ENCODE measurements around the gene TMEM250.
"Not testable (repeated sequence)": the region's sequence is repeated elsewhere in the genome, so short reads cannot be mapped to it uniquely, and the experiment has no call there.

Gene TMEM250

DNA sequence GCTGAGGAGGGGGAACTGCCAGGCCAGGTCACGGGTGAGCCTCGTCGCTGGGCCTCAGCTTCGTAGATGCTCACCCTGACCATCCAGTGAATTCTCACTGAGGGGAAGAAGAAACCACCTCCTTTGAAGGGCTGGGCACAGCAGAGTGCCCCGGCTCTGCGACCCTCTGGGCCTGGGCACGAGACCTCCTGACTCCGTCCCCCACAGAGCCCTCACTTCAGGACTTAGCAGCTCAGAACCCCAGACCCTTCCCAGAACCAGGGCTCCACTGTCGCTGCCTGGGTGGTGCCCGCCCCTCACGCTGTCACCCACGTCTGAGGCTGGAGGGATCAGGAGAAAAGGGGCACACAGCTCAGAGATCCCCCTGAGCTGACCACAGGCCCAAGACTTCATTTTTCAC, 34.3 kb upstream of the TMEM250 start:
- no peak overlapping the region for H3K4me3 ChIP-seq (ENCODE audit: low read depth, low read length)
- no peak for DNase-seq (ENCODE audit: low read depth)
- TF ChIP-seq POLR2A (IDR thresholded peaks at IDR 0.05; ENCODE audit: extremely low read depth, insufficient read length) (no peak), MYC (IDR thresholded peaks at IDR 0.05; ENCODE audit: low read depth, low read length) (no peak)
- TF ChIP-seq, protein P1, sequence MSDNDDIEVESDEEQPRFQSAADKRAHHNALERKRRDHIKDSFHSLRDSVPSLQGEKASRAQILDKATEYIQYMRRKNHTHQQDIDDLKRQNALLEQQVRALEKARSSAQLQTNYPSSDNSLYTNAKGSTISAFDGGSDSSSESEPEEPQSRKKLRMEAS (IDR thresholded peaks at IDR 0.05; ENCODE audit: low read depth, low read length): no peak
- TF ChIP-seq, protein P2, sequence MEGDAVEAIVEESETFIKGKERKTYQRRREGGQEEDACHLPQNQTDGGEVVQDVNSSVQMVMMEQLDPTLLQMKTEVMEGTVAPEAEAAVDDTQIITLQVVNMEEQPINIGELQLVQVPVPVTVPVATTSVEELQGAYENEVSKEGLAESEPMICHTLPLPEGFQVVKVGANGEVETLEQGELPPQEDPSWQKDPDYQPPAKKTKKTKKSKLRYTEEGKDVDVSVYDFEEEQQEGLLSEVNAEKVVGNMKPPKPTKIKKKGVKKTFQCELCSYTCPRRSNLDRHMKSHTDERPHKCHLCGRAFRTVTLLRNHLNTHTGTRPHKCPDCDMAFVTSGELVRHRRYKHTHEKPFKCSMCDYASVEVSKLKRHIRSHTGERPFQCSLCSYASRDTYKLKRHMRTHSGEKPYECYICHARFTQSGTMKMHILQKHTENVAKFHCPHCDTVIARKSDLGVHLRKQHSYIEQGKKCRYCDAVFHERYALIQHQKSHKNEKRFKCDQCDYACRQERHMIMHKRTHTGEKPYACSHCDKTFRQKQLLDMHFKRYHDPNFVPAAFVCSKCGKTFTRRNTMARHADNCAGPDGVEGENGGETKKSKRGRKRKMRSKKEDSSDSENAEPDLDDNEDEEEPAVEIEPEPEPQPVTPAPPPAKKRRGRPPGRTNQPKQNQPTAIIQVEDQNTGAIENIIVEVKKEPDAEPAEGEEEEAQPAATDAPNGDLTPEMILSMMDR (IDR thresholded peaks at IDR 0.05; ENCODE audit: low read depth, low read length): no peak

DNA sequence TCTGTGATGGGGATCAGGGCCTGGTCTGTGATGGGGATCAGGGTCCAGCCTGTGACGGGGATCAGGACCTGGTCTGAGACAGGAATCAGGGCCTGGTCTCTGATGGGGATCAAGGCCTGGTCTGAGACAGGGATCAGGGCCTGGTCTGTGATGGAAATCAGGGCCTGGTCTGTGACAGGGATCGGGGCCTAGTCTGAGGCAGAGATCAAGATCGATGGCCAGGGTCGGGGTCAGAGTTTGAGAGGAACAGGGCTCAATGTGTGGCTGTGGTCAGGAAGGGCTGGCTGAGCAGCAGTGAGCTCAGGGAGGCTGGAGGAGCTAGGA, 33.8 kb upstream of the TMEM250 start:
- H3K4me3 ChIP-seq (ENCODE audit: low read depth, low read length): no peak overlapping the region
- TF ChIP-seq, protein P1 (IDR thresholded peaks at IDR 0.05; ENCODE audit: low read depth, low read length): no peak
- TF ChIP-seq MYC (IDR thresholded peaks at IDR 0.05; ENCODE audit: low read depth, low read length) (no peak), POLR2A (IDR thresholded peaks at IDR 0.05; ENCODE audit: extremely low read depth, insufficient read length) (no peak)
- TF ChIP-seq, protein P2 (IDR thresholded peaks at IDR 0.05; ENCODE audit: low read depth, low read length): no peak
- no peak for DNase-seq (ENCODE audit: low read depth)

DNA sequence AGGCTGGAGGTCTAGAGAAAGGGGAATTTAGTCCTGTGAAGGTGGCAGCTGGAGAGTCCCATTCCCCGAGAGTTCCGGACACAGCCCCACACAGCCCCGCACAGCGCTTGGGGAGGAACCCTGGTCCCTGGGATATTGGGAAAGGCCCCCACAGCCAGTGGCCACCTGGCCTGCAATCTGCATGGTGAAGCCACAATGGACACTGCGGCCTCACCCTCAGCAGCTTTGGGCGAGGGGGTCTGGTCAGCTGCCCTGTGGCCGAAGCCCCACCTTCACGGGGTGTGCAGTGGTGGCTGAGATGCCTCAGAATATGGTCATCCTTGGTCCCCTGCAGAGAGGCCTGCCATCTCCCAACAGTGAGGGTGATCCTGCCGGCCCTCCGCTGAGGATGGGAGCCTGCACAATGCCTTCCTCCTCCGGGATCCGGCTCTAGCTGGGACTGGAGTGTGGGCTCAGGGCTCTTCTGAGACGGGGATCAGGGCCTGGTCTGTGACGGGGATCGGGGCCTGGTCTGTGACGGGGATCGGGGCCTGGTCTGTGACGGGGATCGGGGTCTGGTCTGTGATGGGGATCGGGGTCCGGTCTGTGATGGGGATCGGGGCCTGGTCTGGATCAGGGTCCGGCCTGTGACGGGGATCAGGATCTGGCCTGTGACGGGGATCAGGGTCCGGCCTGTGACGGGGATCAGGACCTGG, 33.3 kb upstream of the TMEM250 start:
- TF ChIP-seq, protein P1 (IDR thresholded peaks at IDR 0.05; ENCODE audit: low read depth, low read length): no peak
- TF ChIP-seq POLR2A (IDR thresholded peaks at IDR 0.05; ENCODE audit: extremely low read depth, insufficient read length) (no peak), MYC (IDR thresholded peaks at IDR 0.05; ENCODE audit: low read depth, low read length) (no peak)
- TF ChIP-seq, protein P2 (IDR thresholded peaks at IDR 0.05; ENCODE audit: low read depth, low read length): no peak
- H3K4me3 ChIP-seq (ENCODE audit: low read depth, low read length): no peak overlapping the region
- DNase-seq (ENCODE audit: low read depth): no peak

DNA sequence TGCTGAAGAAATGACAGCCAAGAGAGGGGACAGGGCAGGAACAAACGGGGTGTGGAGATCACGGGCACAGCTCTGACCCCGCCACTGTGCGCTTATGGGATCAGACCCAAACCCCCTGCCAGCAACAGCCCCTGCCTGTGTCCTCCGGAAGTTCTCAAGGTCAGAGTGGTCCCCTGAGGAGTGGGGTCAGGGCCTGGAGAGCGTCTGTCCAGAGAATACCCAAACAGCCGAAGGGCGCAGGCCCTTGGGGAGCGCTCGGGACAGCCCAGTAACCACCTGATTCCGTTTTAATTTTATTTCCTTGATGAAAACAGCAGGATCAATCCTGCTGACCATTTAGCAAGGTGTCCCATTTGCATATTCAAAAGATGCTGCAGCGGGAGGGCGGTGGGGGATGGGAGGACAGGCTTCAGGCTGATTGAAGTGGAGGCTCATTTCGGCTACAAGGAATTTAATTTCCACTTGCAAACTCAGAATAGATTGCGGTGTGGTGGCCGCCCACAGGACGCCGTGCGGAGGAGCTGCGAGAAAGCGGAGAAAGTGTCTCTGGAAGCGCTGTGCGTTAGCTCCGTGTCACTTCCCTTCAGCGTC, 32.6 kb upstream of the TMEM250 start:
- DNase-seq (ENCODE audit: low read depth): no peak
- TF ChIP-seq, protein P2 (IDR thresholded peaks at IDR 0.05; ENCODE audit: low read depth, low read length): no peak
- no peak for TF ChIP-seq POLR2A (IDR thresholded peaks at IDR 0.05; ENCODE audit: extremely low read depth, insufficient read length)
- TF ChIP-seq MYC (IDR thresholded peaks at IDR 0.05; ENCODE audit: low read depth, low read length): no peak
- TF ChIP-seq, protein P1 (IDR thresholded peaks at IDR 0.05; ENCODE audit: low read depth, low read length): no peak
- no peak overlapping the region for H3K4me3 ChIP-seq (ENCODE audit: low read depth, low read length)

DNA sequence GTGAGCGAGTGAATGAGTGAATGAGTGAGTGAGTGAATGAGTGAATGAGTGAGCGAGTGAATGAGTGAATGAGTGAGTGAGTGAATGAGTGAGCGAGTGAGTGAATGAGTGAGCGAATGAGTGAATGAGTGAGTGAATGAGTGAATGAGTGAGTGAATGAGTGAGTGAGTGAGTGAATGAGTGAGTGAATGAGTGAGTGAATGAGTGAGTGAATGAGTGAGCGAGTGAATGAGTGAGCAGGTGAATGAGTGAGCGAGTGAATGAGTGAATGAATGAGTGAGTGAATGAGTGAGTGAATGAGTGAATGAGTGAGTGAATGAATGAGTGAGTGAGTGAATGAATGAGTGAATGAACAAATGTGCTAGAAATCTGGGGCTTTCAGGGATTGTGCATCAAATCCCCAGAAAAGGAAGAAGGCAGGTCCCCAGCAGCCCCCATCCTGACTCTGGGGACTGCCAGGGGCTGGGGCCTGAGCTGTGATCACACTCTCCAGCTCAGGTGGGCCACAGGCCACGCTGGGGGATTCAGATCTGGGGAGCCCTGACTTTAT, 32.1 kb upstream of the TMEM250 start:
- not testable (repeated sequence) for H3K4me3 ChIP-seq (ENCODE audit: low read depth, low read length); DNase-seq (ENCODE audit: low read depth)

DNA sequence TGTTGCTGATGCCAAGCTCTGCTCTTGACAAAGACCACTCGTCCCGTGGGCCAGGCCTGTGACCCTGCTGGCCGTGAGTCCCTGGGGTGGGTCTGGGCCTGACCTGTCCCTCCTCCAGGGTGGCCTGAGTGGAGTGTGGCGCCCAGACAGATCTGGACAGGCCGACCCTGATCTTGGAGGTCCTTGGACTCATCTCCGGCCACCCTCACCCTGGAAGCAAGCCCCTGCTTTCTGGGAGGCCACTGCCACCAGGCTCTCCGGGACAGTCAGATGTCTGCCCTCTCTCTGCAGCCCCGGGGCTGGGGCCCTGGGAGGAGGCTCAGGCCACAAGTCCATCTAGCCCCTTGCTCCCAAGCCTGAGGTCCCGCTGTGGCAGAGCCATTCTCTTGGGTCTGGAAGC, 31.2 kb upstream of the TMEM250 start:
- H3K4me3 ChIP-seq (ENCODE audit: low read depth, low read length): no peak overlapping the region
- TF ChIP-seq, protein P2 (IDR thresholded peaks at IDR 0.05; ENCODE audit: low read depth, low read length): no peak
- TF ChIP-seq POLR2A (IDR thresholded peaks at IDR 0.05; ENCODE audit: extremely low read depth, insufficient read length) (no peak), MYC (IDR thresholded peaks at IDR 0.05; ENCODE audit: low read depth, low read length) (no peak)
- TF ChIP-seq, protein P1 (IDR thresholded peaks at IDR 0.05; ENCODE audit: low read depth, low read length): no peak
- DNase-seq (ENCODE audit: low read depth): no peak
